GM18526 (cell line): ENCODE data around the gene CNKSR3.

Experiments
- POLR2A ChIP-seq: IDR thresholded peaks from 3 replicates; pipeline ENCODE4 v1.6.1; 2011; ENCODE audit not compliant: insufficient read length; ENCODE audit errors: extremely low read depth

The CNKSR3 gene

DNA sequence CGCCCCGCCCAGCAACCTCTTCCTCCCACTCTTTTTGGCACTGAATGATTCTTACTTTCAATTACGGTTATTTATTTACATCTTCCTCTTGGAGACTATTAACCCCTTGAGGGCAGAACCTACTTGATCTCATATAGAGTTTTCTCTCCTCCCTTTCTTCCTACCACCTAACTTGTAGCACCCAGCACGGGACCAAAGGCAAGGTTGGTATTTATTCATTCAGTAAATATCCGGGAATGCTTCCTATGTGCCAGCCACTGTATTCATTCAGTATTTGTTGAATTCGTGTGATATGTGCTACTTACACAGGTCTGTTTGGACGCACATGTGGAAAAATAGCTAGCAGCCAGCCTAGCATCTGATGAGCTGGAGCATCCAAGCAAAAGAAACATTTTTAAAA is 1.3 kb upstream of the CNKSR3 start:
- no peak for TF ChIP-seq POLR2A

DNA sequence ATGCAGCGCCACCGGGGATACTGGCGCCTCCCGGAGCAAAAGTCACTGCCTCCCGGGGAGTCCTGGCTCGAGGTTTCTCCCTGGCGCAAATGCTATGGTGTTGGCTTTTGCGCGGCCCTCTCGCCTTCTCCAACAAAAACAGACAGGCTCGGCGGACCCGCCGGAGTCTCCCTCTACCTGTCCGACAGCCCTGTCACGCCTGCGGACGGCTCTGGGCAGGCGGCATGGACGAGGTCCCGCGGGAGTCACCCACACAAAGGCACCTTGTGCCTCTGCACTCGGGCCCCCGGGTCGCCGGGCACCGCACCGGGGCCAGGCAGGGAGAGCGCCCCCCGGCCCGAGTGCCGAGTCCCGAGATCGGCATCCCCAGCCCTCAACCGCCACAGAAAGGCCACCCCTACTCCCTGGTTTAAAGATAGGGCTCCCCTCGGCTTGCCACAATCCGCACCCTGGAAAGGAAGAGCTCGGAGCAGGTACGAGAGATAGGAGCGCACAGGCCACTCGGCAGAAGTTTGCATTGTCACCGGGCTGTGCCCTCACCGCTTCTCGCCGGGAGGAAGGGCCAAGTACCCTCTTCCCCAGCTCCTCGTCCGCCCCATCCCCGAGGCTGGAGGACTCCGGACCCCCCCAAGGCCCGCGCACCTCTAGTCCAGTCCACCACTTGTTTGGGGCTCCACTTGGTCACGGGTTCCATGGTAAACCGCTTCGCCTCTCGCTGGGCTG is 903 bp downstream of the CNKSR3 start:
- TF ChIP-seq POLR2A = no peak

DNA sequence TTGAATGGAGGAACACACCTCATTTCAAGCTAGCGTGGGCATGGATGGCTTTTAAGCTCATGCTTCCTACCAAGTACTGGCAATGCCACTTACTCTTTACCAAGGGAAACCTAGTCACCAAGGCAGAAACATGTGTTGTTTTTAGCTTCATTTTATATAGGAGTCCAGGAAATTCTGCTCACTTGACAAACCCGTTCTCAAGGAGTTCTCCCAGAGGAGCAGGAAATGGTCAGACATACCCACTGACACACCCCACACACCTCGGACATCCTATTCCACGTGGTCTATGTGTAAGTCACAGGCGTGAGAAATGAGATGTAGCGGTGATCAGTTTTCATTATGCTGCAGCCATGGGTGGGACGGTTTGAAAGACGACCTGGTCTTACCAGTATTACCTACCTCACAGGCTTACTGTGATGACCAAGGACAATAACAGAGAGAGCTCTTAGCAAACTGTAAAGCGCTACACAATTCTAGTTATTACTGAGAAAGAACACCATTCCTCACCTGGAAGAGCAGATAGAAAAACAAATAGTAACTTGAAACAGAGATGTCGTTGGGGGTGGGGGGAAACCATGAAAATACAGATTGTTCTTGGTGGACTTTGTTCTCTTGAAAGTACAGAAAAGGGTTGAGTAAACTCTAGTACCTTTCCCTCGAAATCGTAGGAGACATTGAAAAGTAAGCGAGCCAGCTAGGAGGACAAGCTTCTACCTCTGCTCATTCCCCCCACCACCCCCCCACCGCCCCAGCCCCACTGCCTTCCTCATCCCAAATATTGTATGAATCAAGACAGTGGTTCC is 1.7 kb downstream of the CNKSR3 start:
- TF ChIP-seq POLR2A = no peak

DNA sequence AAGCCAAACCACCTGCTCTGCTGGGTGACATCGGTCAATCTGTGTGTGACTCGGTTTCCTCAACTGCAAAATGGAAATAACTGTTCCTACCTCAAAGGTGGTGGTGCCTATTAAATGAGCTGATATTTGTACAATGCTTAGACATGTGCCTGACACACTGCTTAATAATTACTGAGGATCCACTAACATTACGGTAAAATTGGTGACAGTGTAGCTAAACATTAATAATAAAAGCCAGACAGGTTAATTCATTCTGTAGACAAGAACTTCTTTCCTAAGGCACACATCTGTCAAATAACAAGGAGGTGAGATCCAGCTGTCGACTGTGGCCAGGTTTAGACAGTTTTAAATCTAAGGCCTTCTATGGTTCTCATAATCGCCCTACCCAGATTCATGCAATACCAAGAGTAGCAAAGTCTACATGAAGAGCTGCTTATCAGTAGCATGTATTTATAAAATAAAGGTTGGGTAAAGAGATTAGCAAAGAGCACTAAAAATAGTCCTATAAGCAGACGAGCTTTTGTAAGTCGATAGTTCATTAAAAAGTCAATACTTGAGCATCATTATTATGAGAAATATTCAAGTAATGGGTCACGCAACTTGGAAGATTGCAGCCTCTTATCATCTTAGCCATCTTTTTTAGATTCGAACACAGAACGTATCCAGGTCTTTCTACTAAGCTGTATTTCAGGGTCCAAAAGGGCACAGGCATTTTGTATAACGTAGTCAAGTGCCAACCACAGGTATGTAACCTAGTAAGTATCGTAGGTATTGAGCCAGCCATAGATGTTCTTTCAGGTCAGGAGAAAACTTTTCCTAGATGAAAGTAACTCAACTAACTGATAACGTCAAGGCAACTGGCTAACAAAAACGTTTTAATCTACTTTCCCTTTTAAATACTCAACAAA is 3.2 kb downstream of the CNKSR3 start:
- TF ChIP-seq POLR2A = no peak

- TF ChIP-seq POLR2A = no peak
These were observed 3.9 kb downstream of the CNKSR3 start for GRCh38 chr6:154506582-154506981.

GRCh38 chr6:154506108-154506507 is 4.4 kb downstream of the CNKSR3 start:
- no peak for TF ChIP-seq POLR2A

DNA sequence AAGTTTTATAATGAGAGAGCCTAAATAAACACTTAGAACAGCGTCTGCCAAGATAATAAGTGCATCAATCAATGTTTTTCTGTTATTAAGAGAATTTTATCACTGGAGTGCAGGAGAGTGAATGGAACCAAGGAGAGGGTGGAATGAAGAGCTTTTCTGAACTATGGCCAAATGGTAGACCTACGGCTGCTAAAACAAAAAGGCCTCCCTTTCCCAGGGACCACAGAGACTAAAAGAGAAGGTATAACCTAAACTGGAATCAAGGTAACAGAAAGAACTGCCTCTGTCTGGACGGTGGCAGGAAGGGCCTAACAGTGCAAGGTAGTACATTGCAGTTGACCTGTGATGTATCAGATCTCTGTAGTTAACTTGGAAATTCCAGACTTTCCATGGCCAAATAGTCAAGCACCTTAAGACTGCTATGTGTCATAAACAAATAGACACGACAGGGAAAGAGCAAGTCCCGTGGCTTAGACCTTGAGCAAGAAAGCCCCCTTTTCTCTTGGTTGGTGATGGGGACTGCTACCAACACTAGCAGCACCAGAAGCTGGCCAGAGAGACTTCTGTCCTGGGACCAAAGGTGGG is 5.5 kb downstream of the CNKSR3 start:
- no peak for TF ChIP-seq POLR2A

DNA sequence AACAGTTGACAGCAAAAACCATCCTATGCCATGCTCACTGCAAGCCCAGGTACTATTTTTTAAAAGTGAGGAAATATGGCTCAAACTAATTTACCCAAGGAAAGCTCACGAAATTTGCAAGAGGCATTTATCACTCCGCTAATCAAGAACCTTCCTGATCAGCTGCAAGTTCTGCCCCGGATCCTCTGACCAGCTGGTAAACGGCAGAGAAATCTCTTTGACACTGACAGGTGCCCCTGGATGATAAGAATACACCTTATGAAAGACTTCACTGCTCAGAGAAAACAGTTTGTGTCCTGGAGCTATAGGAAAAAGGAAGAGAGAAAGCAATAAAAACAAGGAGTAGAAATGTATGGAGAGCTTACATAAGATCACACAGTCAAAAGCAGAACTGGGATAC is 6.4 kb downstream of the CNKSR3 start:
- TF ChIP-seq POLR2A = no peak

DNA sequence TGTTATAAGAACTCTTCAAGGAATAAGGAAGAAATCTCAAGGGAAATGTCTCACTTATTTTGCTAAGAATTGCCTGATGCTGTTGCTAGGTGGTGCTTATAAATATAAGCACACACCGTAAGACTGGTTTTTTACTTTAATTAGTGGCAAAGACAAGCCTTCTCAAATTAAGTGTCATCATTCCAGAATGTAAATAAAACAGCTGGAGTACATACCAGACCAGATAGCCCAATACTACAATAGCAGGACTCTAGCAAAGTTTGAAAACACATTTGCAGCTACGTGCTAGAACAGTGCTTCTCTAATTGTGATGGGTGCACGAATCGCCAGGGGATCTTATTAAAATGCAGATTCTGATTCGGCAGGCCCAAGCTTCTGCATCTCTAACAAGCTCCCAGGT is 6.8 kb downstream of the CNKSR3 start:
- no peak for TF ChIP-seq POLR2A

DNA sequence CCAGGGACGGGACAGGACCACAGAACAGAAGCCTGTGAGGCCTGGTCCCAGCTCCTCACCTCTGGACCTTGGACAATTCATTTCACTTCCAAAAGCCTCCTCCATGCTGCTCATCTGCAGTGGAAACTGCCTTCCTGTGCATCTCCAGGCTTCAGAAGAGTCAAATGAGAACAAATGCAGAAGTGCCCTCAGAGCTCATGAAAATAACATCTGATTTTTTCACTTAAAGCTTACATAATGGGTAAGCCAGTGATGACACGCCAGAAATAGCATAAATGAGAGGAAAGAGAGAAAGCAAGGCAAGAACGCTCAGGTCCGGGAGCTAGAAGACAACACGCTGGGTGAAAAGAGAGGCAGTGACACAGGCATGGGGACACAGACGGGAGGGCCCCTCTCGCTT is 7.9 kb downstream of the CNKSR3 start:
- TF ChIP-seq POLR2A = no peak

DNA sequence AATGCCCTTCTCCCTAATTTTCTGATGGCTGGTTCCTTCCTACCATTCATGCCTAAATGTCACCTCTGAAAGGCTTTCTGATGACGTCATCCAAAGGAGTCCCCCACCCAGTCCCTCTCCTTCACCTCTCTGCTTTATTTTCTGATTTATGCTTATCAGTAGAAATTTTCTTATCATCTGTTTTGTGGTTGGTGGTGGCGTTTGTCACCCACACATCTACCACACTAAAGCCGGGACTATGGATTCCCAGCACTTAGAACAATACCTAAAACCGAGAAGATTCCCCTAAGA is 9.0 kb downstream of the CNKSR3 start:
- no peak for TF ChIP-seq POLR2A

- no peak for TF ChIP-seq POLR2A
These were observed 9.5 kb downstream of the CNKSR3 start for GRCh38 chr6:154500769-154501577.

DNA sequence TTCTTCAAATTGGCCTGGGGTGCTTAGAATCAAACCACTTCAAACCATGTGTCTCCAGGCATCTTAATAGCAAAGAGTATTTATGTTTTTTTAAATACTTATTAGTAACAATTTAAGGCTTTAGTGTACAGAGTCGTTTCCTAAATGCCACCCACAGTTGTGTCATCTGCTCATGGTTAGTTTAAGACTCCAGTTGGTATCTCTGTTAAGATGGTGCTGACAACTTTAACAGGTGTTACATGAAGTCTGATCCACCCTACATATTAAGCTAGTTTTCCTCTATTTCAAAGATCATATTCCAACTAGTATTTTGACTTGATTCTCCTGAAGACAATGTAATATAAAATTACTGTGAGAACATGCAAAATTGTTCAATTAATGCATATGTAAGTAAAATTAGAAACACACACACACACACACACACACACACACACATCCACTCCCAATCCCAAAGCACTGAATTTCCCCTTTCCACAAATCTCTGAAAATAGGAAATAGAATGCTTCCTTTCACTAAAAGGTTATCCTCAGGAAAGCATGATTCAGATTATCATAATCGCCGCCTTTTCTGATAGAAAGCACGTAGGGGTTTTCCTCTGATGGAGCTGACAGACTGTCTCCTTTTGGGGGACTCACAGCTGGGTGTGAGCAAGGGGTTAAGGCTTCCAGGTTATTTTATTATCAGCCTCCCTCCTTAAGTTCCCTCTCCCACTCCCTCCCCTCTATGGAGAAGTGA is 10.5 kb downstream of the CNKSR3 start:
- TF ChIP-seq POLR2A = no peak

DNA sequence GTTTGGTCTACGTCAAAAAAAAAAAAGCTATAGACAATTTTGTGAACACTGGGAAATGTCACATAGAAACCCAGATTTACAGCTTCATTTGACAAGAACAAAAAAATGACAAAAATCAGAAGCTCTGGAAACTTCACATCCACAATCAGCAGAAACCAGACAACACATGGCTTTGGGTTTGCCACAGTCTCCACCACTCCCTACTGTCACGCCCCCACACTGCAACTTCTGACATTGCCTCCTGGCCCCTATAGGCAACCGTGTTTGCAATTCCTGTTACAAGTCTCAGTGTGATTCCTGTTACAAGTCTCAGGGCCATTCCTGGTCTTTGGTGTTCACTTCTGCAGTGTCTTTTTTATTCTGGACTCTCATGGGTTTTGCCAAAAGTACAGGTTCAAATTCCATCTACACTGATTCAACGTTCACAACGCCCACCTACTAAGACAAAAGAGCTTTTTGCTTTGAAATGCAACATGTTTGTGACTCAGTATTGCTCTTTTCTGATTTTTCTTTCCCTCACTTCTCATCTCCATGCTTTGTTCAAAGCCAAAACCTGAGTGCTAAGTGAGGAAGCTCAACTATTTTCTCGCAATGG is 12.0 kb downstream of the CNKSR3 start:
- no peak for TF ChIP-seq POLR2A
